GM10248 (cell line): ENCODE measurements around the gene TNFSF4.
"Not testable (repeated sequence)": the region's sequence is repeated elsewhere in the genome, so short reads cannot be mapped to it uniquely, and the experiment has no call there.

Experiments used
- CTCF ChIA-PET: fragments of 300-600 bp; sonication (Branson Sonifier 250); formaldehyde crosslinking; extraction: SDS; loops from one replicate; lab custom pipeline; 2021; ENCODE audit warnings: antibody characterized with exemption; lab: Yijun Ruan, JAX
- POLR2A ChIA-PET: fragments of 350-650 bp; sonication (Branson Sonifier 250); formaldehyde crosslinking; extraction: SDS; loops from one replicate; lab custom pipeline; 2020; ENCODE audit warnings: antibody characterized with exemption; lab: Yijun Ruan, JAX
- DNase-seq: peaks from one replicate; pipeline ENCODE4 v3.0.0; 2012; ENCODE audit errors: extremely low spot score
- CTCF ChIP-seq: IDR thresholded peaks from 2 replicates; pipeline ENCODE4 v1.5.1; 2012; ENCODE audit warnings: mild to moderate bottlenecking, low read depth; ENCODE audit errors: extremely low read depth, missing control alignments, control extremely low read depth

The TNFSF4 gene

GRCh38 chr1:173243300-173243699 lies 36.2 kb upstream of the TNFSF4 start:
- CTCF ChIA-PET: interaction anchor here (1.1 to 4.1 kb wide), 5 partner anchors 8 to 41 kb away, joined by 3 to 16 read pairs (median 6); no protein-coding TSS in a partner anchor
- no peak for TF ChIP-seq CTCF
- POLR2A ChIA-PET: no interaction called here
- DNase-seq: no peak

GRCh38 chr1:173241528-173242347 lies 34.6 kb upstream of the TNFSF4 start:
- TF ChIP-seq CTCF: no peak
- POLR2A ChIA-PET: interaction anchor here (0.7 kb wide), 1 partner anchor 861 kb away, joined by 4 read pairs; no protein-coding TSS in a partner anchor
- CTCF ChIA-PET: interaction anchor here (1.3 kb wide), 1 partner anchor 37 kb away, joined by 3 read pairs; no protein-coding TSS in a partner anchor
- no peak for DNase-seq

- TF ChIP-seq CTCF: no peak
- ChIA-PET CTCF (no interaction called here), POLR2A (no interaction called here)
Observed at GRCh38 chr1:173240609-173241008, 33.5 kb upstream of the TNFSF4 start.

GRCh38 chr1:173239058-173239457 lies 31.9 kb upstream of the TNFSF4 start:
- POLR2A ChIA-PET: no interaction called here
- DNase-seq: no peak
- no peak for TF ChIP-seq CTCF
- CTCF ChIA-PET: no interaction called here

More at GRCh38 chr1:173240609-173241008, 33.5 kb upstream of the TNFSF4 start:
- no peak for DNase-seq

GRCh38 chr1:173234899-173235298 lies 27.8 kb upstream of the TNFSF4 start:
- no peak for TF ChIP-seq CTCF
- DNase-seq: no peak
- ChIA-PET CTCF (interaction anchor here (0.8 to 1.7 kb wide), 6 partner anchors 9 to 35 kb away, joined by 3 to 6 read pairs (median 4); no protein-coding TSS in a partner anchor), POLR2A (no interaction called here)

GRCh38 chr1:173234434-173234833 lies 27.3 kb upstream of the TNFSF4 start:
- POLR2A ChIA-PET, DNase-seq: not testable (repeated sequence)
- CTCF ChIA-PET: interaction anchor here (1.0 to 1.7 kb wide), 3 partner anchors 9 to 22 kb away, joined by 3 to 6 read pairs (median 4); no protein-coding TSS in a partner anchor

GRCh38 chr1:173229031-173229430 lies 21.9 kb upstream of the TNFSF4 start:
- POLR2A ChIA-PET: not testable (repeated sequence)
- CTCF ChIA-PET: interaction anchor here (4.0 kb wide), 1 partner anchor 11 kb away, joined by 18 read pairs; no protein-coding TSS in a partner anchor

More at GRCh38 chr1:173229031-173229430, 21.9 kb upstream of the TNFSF4 start:
- DNase-seq: not testable (repeated sequence)
